Natural killer cell (primary cell): ENCODE measurements around the gene SLC35B2. TPM values are rescaled to one million over a fixed set of nuclear protein-coding genes. Genes with fewer than 3 reads are reported as not detected.

Source experiments
- ATAC-seq, 3 donors: fragments of 150-1000 bp in 2 of 3; fragments of 200-7000 bp in 1 of 3; cut with Tn5 transposase; 1 replicate in 1 of 3; 2 replicates in 2 of 3; pipeline ENCODE4 v1.10.0; 2021; ENCODE audit warnings: mild to moderate bottlenecking in 2 of 3, moderate library complexity in 2 of 3
- DNase-seq, 2 donors: peaks; one replicate each; pipeline versions ENCODE4 v3.0.0 to v3.0.0-alpha.2; 2013 to 2021; ENCODE audit warnings: mixed read lengths in 1 of 2
- H3K27ac ChIP-seq: one replicate; pipeline ENCODE4 v1.5.1; 2013; ENCODE audit warnings: mild to moderate bottlenecking, low read length
- H3K27me3 ChIP-seq: one replicate; pipeline ENCODE4 v1.6.1; 2013; ENCODE audit warnings: low read length; ENCODE audit not compliant: control insufficient read depth, insufficient read depth
- H3K36me3 ChIP-seq: one replicate; pipeline ENCODE4 v1.6.1; 2013; ENCODE audit warnings: low read length; ENCODE audit not compliant: control insufficient read depth, insufficient read depth
- H3K4me1 ChIP-seq: one replicate; pipeline ENCODE4 v1.6.1; 2013; ENCODE audit warnings: low read length; ENCODE audit not compliant: control insufficient read depth, insufficient read depth
- H3K4me3 ChIP-seq: one replicate; pipeline ENCODE4 v1.5.1; 2013; ENCODE audit warnings: low read length
- H3K9me3 ChIP-seq: one replicate; pipeline ENCODE4 v1.6.1; 2013; ENCODE audit warnings: low read length; ENCODE audit not compliant: control insufficient read depth, insufficient read depth
- H3K27ac Mint-ChIP-seq, 2 donors: one replicate each; pipeline ENCODE4 v1.8.0; 2022; ENCODE audit warnings: mild to moderate bottlenecking in 2 of 2, mixed read lengths in 2 of 2, moderate library complexity in 1 of 2
- H3K27me3 Mint-ChIP-seq, 2 donors: one replicate each; pipeline ENCODE4 v1.8.0; 2022; ENCODE audit warnings: low read depth in 2 of 2, mixed read lengths in 2 of 2
- H3K36me3 Mint-ChIP-seq: one replicate; pipeline ENCODE4 v1.8.0; 2022; ENCODE audit warnings: mixed read lengths
- H3K4me1 Mint-ChIP-seq, 2 donors: one replicate each; pipeline ENCODE4 v1.8.0; 2022; ENCODE audit warnings: mixed read lengths in 2 of 2
- H3K4me3 Mint-ChIP-seq: one replicate; pipeline ENCODE4 v1.8.0; 2022; ENCODE audit warnings: mild to moderate bottlenecking, moderate library complexity, mixed read lengths
- H3K9me3 Mint-ChIP-seq, 2 donors: one replicate each; pipeline ENCODE4 v1.8.0; 2022; ENCODE audit warnings: mixed read lengths in 2 of 2
- WGBS: methylation state at CpG from one replicate; pipeline ENCODE4 v1.1.7; 2013; ENCODE audit warnings: missing lambda C conversion rate; ENCODE audit not compliant: insufficient coverage; 5-methylcytosine and 5-hydroxymethylcytosine counted together
- intact Hi-C: fragments of 100-400 bp; cut with micrococcal nuclease; formaldehyde crosslinking; loops from one replicate; pipeline ENCODE4 v1.14.2; 2022
- total RNA-seq, 4 donors: library from RNA; stranded (reverse); fragments of 120-200 nt in 1 of 4; gene quantifications; one replicate each; pipeline versions ENCODE4 v1.2.3 to v1.2.4, GENCODE V29; 2013 to 2022
- TF ChIP-seq, protein P1 (sequence below): fragments of 200-600 bp; IDR thresholded peaks from one replicate; pipeline ENCODE4 v1.8.0; 2022; ENCODE audit warnings: antibody characterized with exemption

SLC35B2 gene
- total RNA-seq, 3 donors from 2014 or later (not counting 1 experiment from before 2014, with no cell fraction given): 20.9 to 27.7 (median 26.8) TPM

DNA sequence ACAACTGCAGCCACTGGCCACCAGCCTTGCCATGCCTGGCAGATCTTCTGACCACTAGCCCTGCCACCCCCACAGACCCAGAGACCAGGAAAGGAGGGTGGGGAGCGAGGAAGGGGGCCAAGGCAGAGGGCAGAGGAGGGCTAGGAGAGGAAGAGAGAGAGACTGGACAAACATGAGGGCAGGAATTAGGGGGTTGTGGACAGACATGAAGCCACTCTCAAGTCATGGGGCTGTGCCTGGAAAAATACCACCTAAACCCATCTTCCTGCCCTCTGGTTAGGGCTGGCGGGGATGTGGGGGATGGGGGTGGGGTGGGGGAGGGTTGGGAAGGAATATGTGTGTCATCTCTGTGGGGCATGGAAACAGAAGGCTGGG lies 35.4 kb downstream of the SLC35B2 start:
- no peaks in the 10 kb centered on the region for H3K36me3 Mint-ChIP-seq
- peak overlapping the region in 1 of 2 donors; percentile 65 for H3K27ac Mint-ChIP-seq
- WGBS: no CpG with 5 or more reads among the region's 2 CpGs
- DNase-seq (no peak), ATAC-seq (no peak)
- peaks cover 0 to 8% of the 10 kb centered on the region in 2 donors for H3K27me3 Mint-ChIP-seq
- Histone ChIP-seq H3K9me3 (no peaks in the 10 kb centered on the region), H3K4me1 (peaks cover 33% of the 10 kb centered on the region), H3K27me3 (no peaks in the 10 kb centered on the region), H3K27ac (no peak overlapping the region), H3K4me3 (no peak overlapping the region), H3K36me3 (no peaks in the 10 kb centered on the region)
- H3K4me1 Mint-ChIP-seq: peaks cover 16 to 37% of the 10 kb centered on the region in 2 donors
- H3K4me3 Mint-ChIP-seq: peak overlapping the region; percentile 10
- intact Hi-C loops: loop anchor here (1.0 to 5.0 kb wide), 2 partner anchors 15 to 50 kb away; no protein-coding TSS in a partner anchor
- H3K9me3 Mint-ChIP-seq: no peaks in the 10 kb centered on the region
- TF ChIP-seq, protein P1, sequence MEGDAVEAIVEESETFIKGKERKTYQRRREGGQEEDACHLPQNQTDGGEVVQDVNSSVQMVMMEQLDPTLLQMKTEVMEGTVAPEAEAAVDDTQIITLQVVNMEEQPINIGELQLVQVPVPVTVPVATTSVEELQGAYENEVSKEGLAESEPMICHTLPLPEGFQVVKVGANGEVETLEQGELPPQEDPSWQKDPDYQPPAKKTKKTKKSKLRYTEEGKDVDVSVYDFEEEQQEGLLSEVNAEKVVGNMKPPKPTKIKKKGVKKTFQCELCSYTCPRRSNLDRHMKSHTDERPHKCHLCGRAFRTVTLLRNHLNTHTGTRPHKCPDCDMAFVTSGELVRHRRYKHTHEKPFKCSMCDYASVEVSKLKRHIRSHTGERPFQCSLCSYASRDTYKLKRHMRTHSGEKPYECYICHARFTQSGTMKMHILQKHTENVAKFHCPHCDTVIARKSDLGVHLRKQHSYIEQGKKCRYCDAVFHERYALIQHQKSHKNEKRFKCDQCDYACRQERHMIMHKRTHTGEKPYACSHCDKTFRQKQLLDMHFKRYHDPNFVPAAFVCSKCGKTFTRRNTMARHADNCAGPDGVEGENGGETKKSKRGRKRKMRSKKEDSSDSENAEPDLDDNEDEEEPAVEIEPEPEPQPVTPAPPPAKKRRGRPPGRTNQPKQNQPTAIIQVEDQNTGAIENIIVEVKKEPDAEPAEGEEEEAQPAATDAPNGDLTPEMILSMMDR: no peak

DNA sequence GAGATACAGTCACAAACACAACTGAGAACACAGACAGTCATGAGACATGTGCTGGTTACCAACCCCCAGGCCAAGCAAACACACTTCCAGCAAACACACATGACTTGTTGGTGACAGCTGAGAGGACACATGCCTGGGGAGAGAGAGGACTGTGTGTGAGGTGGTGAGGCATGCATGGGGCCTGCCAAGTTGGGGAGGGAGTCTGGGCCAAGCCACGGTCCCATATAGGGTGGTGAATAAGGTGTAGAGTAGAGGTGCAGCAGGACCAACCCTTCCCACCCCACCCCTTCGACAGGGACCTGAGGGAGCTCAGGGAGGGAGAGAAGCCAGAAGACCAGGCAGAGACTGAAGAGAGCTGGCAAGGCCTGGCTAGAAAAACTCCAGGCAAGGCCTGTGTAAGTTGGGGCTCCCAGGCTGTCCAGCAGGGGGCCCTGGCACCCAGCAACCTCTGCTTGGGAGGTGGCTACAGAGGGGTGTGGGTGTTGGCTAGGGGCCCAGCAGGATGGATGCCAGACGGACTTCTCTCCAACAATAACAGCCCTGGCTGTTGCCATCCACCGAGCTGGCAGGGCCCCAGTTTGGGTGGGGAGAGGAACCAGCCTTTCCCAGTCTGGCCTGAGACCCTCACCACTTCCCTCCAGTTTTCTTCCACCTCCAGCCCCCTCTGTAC lies 35.9 kb downstream of the SLC35B2 start:
- peak; percentile 62 to 78 (median 64) for ATAC-seq
- 33% methylated on average over 1 of the region's 4 CpGs for WGBS
- peaks cover 33% of the 10 kb centered on the region for H3K4me1 ChIP-seq

DNA sequence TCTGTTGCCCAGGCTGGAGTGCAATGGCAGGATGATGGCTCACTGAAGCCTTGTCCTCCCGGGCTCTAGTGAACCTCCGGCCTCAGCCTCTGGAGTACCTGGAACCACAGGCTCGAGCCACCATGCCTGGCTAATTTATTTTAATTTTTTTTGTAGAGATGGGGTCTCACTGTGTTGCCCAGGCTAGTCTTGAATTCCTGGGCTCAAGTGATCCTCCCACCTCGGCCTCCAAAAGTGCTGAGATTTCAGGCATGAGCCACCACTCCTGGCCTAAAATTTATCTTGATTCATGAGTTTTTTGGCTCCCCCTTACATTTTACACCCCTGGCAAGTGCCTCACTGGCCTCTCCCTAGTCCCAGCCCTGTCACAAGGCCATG lies 36.4 kb downstream of the SLC35B2 start:
- Mint-ChIP-seq H3K9me3 (no peaks in the 10 kb centered on the region), H3K27ac (peak overlapping the region in 1 of 2 donors; percentile 65), H3K4me3 (peak overlapping the region; percentile 37), H3K4me1 (peaks cover 16 to 37% of the 10 kb centered on the region in 2 donors), H3K27me3 (peaks cover 0 to 8% of the 10 kb centered on the region in 2 donors), H3K36me3 (no peaks in the 10 kb centered on the region)
- peaks cover 33% of the 10 kb centered on the region for H3K4me1 ChIP-seq
- H3K27me3 ChIP-seq: no peaks in the 10 kb centered on the region
- WGBS: 96% methylated on average over 4 of the region's 4 CpGs
- intact Hi-C loops: loop anchor here (1.0 to 5.0 kb wide), 2 partner anchors 16 to 49 kb away; no protein-coding TSS in a partner anchor
- no peaks in the 10 kb centered on the region for H3K9me3 ChIP-seq
- no peaks in the 10 kb centered on the region for H3K36me3 ChIP-seq
- no peak overlapping the region for H3K27ac ChIP-seq
- ATAC-seq (no peak), DNase-seq (no peak)
- TF ChIP-seq, protein P1: no peak
- no peak overlapping the region for H3K4me3 ChIP-seq

More for the DNA sequence above, 35.9 kb downstream of the SLC35B2 start:
- no peak overlapping the region for H3K27ac ChIP-seq
- peak; percentile 61 to 87 for DNase-seq
- peaks cover 16 to 37% of the 10 kb centered on the region in 2 donors for H3K4me1 Mint-ChIP-seq
- peak overlapping the region; percentile 37 for H3K4me3 Mint-ChIP-seq
- H3K36me3 ChIP-seq: no peaks in the 10 kb centered on the region
- no peaks in the 10 kb centered on the region for H3K9me3 ChIP-seq
- intact Hi-C loops: loop anchor here (1.0 to 5.0 kb wide), 2 partner anchors 16 to 49 kb away; no protein-coding TSS in a partner anchor
- no peak overlapping the region for H3K4me3 ChIP-seq
- no peaks in the 10 kb centered on the region for H3K9me3 Mint-ChIP-seq
- H3K27me3 ChIP-seq: no peaks in the 10 kb centered on the region
- H3K27me3 Mint-ChIP-seq: peaks cover 0 to 8% of the 10 kb centered on the region in 2 donors
- H3K36me3 Mint-ChIP-seq: no peaks in the 10 kb centered on the region
- peak overlapping the region in 1 of 2 donors; percentile 65 for H3K27ac Mint-ChIP-seq
- TF ChIP-seq, protein P1: peak; percentile 80
